Naive B cell (primary cell): ENCODE data around the gene MLLT3. TPM values are rescaled to one million over a fixed set of nuclear protein-coding genes. Genes with fewer than 3 reads are reported as not detected.

Source experiments
- ATAC-seq, 2 donors: fragments of 150-1000 bp; cut with Tn5 transposase; 2 replicates each; pipeline ENCODE4 v1.10.0; 2021; ENCODE audit warnings: low read depth in 2 of 2, mild to moderate bottlenecking in 2 of 2, moderate library complexity in 2 of 2
- DNase-seq: peaks from one replicate; pipeline ENCODE4 v3.0.0; 2022
- H3K27ac Mint-ChIP-seq, 6 donors: one replicate each; pipeline ENCODE4 v1.8.0; 2020 to 2022; ENCODE audit warnings: mild to moderate bottlenecking in 6 of 6, mixed read lengths in 6 of 6, moderate library complexity in 5 of 6, inconsistent platforms in 2 of 6
- H3K27me3 Mint-ChIP-seq, 3 donors: one replicate each; pipeline ENCODE4 v1.8.0; 2021 to 2022; ENCODE audit warnings: mixed read lengths in 3 of 3, mild to moderate bottlenecking in 1 of 3
- H3K36me3 Mint-ChIP-seq, 2 donors: one replicate each; pipeline ENCODE4 v1.8.0; 2020 to 2022; ENCODE audit warnings: mixed read lengths in 2 of 2, inconsistent platforms in 1 of 2, mild to moderate bottlenecking in 1 of 2
- H3K4me1 Mint-ChIP-seq, 3 donors: one replicate each; pipeline ENCODE4 v1.8.0; 2020 to 2022; ENCODE audit warnings: mixed read lengths in 3 of 3, inconsistent platforms in 1 of 3, mild to moderate bottlenecking in 1 of 3, moderate library complexity in 1 of 3
- H3K4me3 Mint-ChIP-seq, 8 donors: one replicate each; pipeline ENCODE4 v1.8.0; 2020 to 2022; ENCODE audit warnings: mild to moderate bottlenecking in 8 of 8, mixed read lengths in 8 of 8, moderate library complexity in 8 of 8, inconsistent platforms in 2 of 8
- H3K9me3 Mint-ChIP-seq, 7 donors: one replicate each; pipeline ENCODE4 v1.8.0; 2020 to 2022; ENCODE audit warnings: mixed read lengths in 7 of 7, mild to moderate bottlenecking in 5 of 7, inconsistent platforms in 2 of 7, moderate library complexity in 1 of 7
- polyA plus RNA-seq, 6 donors: library from polyadenylated mRNA; unstranded; fragments of 300-500 nt; fragmentation: Illumina TruSeq; gene quantifications; one replicate each; pipeline ENCODE4 v1.2.3, GENCODE V29; 2021; ENCODE audit warnings: low read depth in 6 of 6

The MLLT3 gene
- polyA plus RNA-seq, 6 donors from 2014 or later, result 3.2 to 11.6 (median 5.7) TPM

DNA sequence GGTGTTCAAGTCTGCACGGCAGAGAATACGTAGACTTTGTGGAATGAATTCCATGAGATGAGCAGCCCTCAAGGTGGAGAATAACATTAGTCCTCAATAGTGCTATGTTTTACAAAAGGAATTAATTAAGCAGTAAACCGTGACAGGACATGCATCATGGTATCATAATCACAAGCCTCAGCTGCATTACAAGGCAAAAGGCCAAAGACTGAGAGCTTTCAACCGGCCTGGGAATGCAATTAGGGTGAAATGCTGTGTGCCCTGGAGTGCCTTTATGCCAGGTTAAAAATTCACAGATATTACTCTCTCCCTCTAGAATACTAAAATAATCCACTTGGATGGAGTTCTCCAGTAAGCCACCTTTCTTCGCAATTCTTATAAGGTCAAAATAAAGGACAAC is 270.6 kb downstream of the MLLT3 start:
- DNase-seq (no peak), ATAC-seq (no peak)
- H3K4me3 Mint-ChIP-seq, result no peak overlapping the region
- no peaks in the 10 kb centered on the region for H3K4me1 Mint-ChIP-seq
- H3K27ac Mint-ChIP-seq, result no peak overlapping the region
- H3K9me3 Mint-ChIP-seq, result no peaks in the 10 kb centered on the region
- H3K27me3 Mint-ChIP-seq, result no peaks in the 10 kb centered on the region
- H3K36me3 Mint-ChIP-seq, result no peaks in the 10 kb centered on the region

DNA sequence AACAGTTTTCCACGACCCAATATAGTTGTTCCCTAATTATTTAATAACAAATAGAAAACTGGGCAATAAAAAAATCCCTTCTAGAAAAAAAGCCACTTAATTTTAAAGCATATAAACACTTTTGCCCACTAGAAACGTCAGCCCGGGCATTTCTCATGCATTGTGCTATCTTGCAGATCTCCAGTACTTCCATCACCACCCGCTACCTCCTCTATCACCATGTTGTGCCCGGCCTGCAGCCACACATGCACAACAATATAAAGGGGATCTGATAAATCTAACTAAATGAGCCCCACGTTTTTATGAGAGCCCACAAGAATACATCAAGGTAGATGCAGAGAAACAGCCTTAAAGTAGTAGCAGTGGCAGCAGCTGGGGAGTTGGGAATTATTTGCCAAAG is 272.7 kb downstream of the MLLT3 start:
- DNase-seq, result no peak
- no peaks in the 10 kb centered on the region for H3K9me3 Mint-ChIP-seq
- H3K36me3 Mint-ChIP-seq, result peaks cover 0 to 7% of the 10 kb centered on the region in 2 donors
- no peak overlapping the region for H3K27ac Mint-ChIP-seq
- H3K4me3 Mint-ChIP-seq, result no peak overlapping the region
- no peaks in the 10 kb centered on the region for H3K4me1 Mint-ChIP-seq
- ATAC-seq, result no peak
- H3K27me3 Mint-ChIP-seq, result no peaks in the 10 kb centered on the region

DNA sequence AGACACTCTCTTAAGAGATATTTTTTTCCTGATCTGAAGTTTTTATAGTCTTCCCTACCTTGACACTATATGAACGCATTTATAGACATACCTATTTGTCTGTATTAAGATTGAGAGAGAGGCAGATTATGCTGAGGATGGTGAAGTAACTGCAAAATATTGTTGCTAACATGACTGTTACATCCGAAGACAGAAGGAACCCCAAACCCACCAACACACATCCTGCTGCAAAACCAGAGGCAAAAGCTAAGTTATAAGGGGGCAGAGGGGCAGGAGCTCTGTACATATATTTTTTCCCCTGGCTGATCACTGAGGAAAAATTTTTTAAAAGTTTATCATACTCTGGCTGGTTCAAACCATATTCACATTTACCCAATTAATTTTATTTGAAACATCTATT is 279.0 kb downstream of the MLLT3 start:
- H3K4me1 Mint-ChIP-seq, result no peaks in the 10 kb centered on the region
- H3K36me3 Mint-ChIP-seq, result peaks cover 0 to 7% of the 10 kb centered on the region in 2 donors
- no peak for ATAC-seq
- no peak overlapping the region for H3K4me3 Mint-ChIP-seq
- H3K27ac Mint-ChIP-seq, result no peak overlapping the region
- H3K9me3 Mint-ChIP-seq, result peaks cover 0 to 1% (median 0%) of the 10 kb centered on the region in 7 donors
- H3K27me3 Mint-ChIP-seq, result peaks cover 11 to 13% (median 13%) of the 10 kb centered on the region in 3 donors
- DNase-seq, result no peak

DNA sequence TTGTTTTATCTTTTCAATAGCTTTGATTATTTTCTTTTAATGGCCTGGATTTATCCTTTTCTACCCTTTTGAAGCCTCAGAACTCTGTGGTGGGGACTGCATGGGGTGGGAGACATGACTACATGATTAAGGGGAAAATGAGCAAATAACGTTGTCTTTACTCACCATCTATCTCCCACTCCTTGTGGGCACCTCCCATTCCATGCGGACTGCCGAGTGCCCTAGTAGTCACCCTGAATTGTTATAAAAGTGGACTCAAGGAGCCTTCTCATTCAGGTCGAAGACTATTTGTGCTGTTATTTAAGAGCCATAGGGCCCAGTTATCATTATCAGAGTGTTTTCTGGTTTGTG is 281.8 kb downstream of the MLLT3 start:
- H3K27ac Mint-ChIP-seq, result no peak overlapping the region
- no peak for DNase-seq
- H3K9me3 Mint-ChIP-seq, result peaks cover 0 to 5% (median 0%) of the 10 kb centered on the region in 7 donors
- H3K4me3 Mint-ChIP-seq, result no peak overlapping the region
- H3K27me3 Mint-ChIP-seq, result peaks cover 19 to 26% (median 23%) of the 10 kb centered on the region in 3 donors
- no peak for ATAC-seq
- peaks cover 0 to 2% of the 10 kb centered on the region in 2 donors for H3K36me3 Mint-ChIP-seq
- H3K4me1 Mint-ChIP-seq, result no peaks in the 10 kb centered on the region

DNA sequence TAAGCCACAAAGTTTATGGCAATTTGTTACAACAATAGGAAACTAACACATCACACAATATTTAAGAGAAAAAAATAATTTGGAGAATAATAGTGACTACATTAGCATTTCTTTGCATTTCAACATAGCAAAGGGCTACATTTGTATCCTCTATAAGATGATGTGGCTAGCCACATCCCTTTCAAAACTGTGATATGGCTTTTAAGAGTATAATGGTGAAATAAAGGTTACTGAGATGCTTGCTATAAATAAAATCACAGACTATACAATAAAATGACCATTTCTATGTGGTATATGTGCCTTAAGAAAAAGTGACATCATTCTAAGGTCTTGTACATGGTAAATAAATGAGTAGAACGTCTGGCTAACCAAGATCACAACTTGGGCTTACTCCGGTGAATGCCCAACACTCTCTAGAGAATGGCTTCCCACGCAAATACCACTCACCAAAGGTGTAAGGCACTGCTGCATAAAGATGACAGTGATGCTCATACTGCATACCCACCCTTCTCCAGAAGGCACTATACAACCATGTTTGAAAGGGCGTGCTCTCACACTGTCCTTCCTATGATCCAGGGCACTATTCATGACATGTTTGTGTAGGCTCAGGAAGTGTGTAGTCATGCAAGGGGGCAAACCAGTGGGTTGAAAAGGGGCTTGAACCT is 286.5 kb downstream of the MLLT3 start:
- H3K4me1 Mint-ChIP-seq, result no peaks in the 10 kb centered on the region
- no peak for ATAC-seq
- no peak overlapping the region for H3K4me3 Mint-ChIP-seq
- peaks cover 28 to 33% (median 28%) of the 10 kb centered on the region in 3 donors for H3K27me3 Mint-ChIP-seq
- H3K36me3 Mint-ChIP-seq, result no peaks in the 10 kb centered on the region
- peaks cover 0 to 12% (median 3%) of the 10 kb centered on the region in 7 donors for H3K9me3 Mint-ChIP-seq
- DNase-seq, result no peak
- H3K27ac Mint-ChIP-seq, result peak overlapping the region in 1 of 6 donors; percentile 15

DNA sequence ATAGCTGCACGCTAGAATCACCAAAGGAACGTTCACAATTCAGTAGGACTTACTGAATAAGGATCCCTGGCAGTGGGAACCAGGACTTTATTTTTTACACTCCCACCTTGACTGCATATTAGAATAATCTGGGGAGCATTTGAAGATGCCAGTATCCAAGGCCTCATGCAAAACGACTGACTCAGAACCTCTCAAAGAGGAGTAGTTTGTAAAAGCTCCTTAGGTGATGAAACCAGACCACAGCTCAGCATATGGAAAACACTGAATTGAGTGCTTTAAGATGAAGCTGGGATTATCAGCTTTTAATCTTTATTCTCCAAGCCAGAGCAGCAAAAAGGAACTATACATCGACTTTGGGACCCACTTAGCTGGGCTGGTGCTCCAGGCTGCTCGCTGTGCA is 288.3 kb downstream of the MLLT3 start:
- H3K4me3 Mint-ChIP-seq, result no peak overlapping the region
- no peaks in the 10 kb centered on the region for H3K36me3 Mint-ChIP-seq
- peaks cover 0 to 12% (median 3%) of the 10 kb centered on the region in 7 donors for H3K9me3 Mint-ChIP-seq
- ATAC-seq (no peak), DNase-seq (no peak)
- no peaks in the 10 kb centered on the region for H3K4me1 Mint-ChIP-seq
- no peak overlapping the region for H3K27ac Mint-ChIP-seq
- peaks cover 16 to 25% (median 18%) of the 10 kb centered on the region in 3 donors for H3K27me3 Mint-ChIP-seq

DNA sequence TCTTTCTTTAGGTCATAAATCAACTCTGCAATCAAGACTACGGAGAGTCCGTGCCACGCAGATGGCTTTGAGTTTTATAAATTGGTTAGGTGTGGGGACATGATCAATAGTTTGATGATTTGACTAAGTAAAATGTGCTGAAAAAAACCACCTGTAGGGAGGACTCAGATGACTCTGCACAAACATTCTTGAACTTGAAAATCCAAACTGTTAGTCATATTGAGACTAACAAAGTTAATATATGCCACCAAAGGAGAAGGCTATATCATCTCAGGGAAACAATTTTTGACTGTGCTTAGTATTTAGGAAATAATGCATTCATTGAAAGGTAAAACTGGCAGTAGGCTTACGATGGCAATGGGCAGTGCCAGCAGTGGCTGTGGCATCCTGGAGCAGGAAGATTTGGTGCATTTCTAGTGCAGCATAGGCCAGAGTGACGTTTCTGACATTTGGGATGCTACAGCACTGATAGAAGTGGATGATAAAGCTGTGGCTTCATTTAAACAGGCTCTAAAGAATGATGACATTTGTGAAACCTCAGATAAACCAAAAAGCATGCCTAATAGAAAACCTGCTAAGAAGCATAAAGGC is 291.1 kb downstream of the MLLT3 start:
- ATAC-seq, result no peak
- Mint-ChIP-seq H3K4me3 (no peak overlapping the region), H3K9me3 (peaks cover 0 to 8% (median 3%) of the 10 kb centered on the region in 7 donors), H3K27ac (peak overlapping the region in 1 of 6 donors; percentile 27), H3K4me1 (no peaks in the 10 kb centered on the region), H3K27me3 (peaks cover 11 to 16% (median 13%) of the 10 kb centered on the region in 3 donors), H3K36me3 (no peaks in the 10 kb centered on the region)
- no peak for DNase-seq

DNA sequence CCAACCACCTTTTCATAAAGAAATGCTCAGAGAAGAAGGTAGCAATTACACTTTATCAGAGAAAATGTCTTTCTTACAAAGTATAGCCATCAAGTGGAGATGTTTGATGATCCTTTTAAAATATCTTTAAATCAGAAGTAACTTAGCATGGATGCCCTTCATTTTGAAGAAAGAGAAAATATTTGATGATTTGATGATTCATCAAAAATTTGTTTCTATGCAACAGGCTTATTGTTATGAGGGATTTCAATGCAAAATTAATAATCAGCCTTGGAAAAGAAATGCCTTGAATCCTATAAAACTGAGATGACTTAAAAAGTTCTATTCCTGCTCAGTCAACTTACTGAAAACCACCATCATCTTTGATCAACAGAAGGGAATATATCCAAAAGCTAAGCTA is 291.6 kb downstream of the MLLT3 start:
- no peak for ATAC-seq
- H3K4me1 Mint-ChIP-seq, result no peaks in the 10 kb centered on the region
- H3K27ac Mint-ChIP-seq, result no peak overlapping the region
- H3K36me3 Mint-ChIP-seq, result no peaks in the 10 kb centered on the region
- peaks cover 0 to 8% (median 3%) of the 10 kb centered on the region in 7 donors for H3K9me3 Mint-ChIP-seq
- H3K27me3 Mint-ChIP-seq, result peaks cover 11 to 19% (median 13%) of the 10 kb centered on the region in 3 donors
- H3K4me3 Mint-ChIP-seq, result no peak overlapping the region
- DNase-seq, result no peak

DNA sequence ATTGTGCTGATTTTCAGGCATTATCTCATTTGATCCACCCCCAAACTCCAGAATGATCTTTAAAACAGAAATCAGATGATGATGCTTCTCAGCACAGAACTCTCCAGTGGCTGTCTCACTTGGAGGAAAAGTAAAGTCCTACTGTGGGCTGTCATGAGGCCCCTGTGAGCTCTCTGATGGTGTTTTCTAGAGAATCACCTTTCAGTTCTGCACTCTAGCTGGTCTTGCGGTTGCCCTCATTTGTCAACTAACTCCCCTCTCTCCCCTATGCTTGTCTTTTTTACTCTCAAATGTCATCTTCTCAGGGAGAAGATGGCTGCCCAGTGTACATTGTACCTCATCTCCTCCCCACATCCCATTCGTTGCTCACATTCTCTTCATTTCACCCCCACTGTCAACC is 295.8 kb downstream of the MLLT3 start:
- H3K4me1 Mint-ChIP-seq, result no peaks in the 10 kb centered on the region
- DNase-seq (no peak), ATAC-seq (no peak)
- peaks cover 0 to 3% (median 0%) of the 10 kb centered on the region in 7 donors for H3K9me3 Mint-ChIP-seq
- no peaks in the 10 kb centered on the region for H3K36me3 Mint-ChIP-seq
- no peak overlapping the region for H3K4me3 Mint-ChIP-seq
- peak overlapping the region in 1 of 6 donors; percentile 62 for H3K27ac Mint-ChIP-seq
- H3K27me3 Mint-ChIP-seq, result peaks cover 10 to 16% (median 12%) of the 10 kb centered on the region in 3 donors

DNA sequence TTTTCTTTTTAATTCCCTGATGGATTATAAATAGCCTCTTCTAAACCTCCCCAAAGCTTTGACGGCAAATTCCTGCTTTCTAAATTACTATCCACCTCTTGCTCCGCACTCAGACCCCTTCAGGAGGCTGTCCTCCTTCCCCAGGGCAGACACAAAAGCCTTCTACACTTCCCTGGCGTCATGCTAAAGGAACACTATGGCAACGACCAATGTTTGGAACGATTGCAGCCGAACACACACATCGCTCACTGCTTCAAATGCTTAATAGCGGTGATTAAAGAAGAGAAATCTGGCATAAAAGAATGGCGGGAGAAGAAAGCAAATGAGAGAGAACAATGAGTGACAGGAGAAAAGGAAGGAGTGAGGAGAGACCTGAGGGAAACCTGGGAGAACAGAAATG is 297.3 kb downstream of the MLLT3 start:
- Mint-ChIP-seq H3K27me3 (peaks cover 12 to 16% (median 13%) of the 10 kb centered on the region in 3 donors), H3K4me3 (no peak overlapping the region), H3K36me3 (no peaks in the 10 kb centered on the region), H3K27ac (no peak overlapping the region), H3K9me3 (peaks cover 0 to 4% (median 0%) of the 10 kb centered on the region in 7 donors), H3K4me1 (no peaks in the 10 kb centered on the region)
- ATAC-seq (no peak), DNase-seq (no peak)

DNA sequence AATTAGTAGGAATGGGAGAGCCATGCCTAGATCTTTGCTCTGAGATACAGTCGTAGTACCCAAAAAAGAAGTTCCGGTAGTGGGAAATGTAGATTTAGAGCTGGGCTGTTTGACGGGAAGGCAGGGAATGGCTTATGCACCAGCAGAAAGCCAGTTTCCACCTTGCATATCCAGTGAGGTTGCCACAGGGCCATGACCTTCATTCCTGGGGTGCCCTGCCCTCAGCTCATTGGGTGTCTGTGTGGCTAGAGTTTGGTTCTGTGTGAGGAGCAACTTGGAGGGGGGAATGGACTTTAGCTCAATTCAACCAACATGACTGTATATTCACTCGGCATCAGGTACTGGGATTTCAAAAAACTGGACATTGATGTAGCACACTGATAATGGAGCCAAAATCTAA is 300.1 kb downstream of the MLLT3 start:
- Mint-ChIP-seq H3K4me1 (no peaks in the 10 kb centered on the region), H3K27ac (no peak overlapping the region), H3K27me3 (peaks cover 9 to 16% (median 13%) of the 10 kb centered on the region in 3 donors), H3K9me3 (peaks cover 0 to 4% (median 0%) of the 10 kb centered on the region in 7 donors), H3K4me3 (no peak overlapping the region), H3K36me3 (no peaks in the 10 kb centered on the region)
- no peak for ATAC-seq
- no peak for DNase-seq

DNA sequence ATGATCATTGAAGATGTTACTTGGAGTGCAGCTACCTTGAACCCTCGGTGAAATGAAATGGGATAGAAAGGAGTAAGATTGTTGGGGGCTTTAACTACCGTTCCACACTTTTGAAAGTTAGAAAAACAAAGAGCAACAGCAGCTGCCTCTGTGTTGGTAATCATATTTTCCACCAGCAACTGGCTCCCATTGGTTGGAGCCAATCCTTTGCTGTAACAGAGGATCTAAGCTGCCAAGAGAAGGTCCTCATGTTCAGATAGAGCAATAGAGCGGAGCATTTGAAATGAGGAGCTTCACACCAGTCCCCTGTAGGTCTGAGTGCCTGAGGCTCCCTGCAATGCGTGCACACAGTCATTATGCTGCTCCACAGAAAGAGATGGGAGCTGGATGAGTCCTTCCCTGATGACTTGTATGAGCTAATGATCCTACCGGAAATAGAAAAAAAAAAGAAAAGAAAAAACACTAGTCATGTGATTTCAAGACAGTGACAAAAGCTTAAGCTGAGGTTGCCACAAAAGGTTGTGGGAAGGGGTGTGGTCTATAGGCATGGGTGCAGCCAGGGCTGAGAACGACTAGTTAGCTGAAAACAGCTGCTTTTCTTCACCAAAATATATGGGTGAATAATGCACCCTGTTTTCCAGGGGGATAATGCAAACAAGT is 300.7 kb downstream of the MLLT3 start:
- Mint-ChIP-seq H3K9me3 (peaks cover 0 to 4% (median 0%) of the 10 kb centered on the region in 7 donors), H3K36me3 (no peaks in the 10 kb centered on the region), H3K4me1 (no peaks in the 10 kb centered on the region), H3K4me3 (no peak overlapping the region), H3K27me3 (peaks cover 6 to 12% (median 9%) of the 10 kb centered on the region in 3 donors), H3K27ac (no peak overlapping the region)
- DNase-seq (no peak), ATAC-seq (no peak)

DNA sequence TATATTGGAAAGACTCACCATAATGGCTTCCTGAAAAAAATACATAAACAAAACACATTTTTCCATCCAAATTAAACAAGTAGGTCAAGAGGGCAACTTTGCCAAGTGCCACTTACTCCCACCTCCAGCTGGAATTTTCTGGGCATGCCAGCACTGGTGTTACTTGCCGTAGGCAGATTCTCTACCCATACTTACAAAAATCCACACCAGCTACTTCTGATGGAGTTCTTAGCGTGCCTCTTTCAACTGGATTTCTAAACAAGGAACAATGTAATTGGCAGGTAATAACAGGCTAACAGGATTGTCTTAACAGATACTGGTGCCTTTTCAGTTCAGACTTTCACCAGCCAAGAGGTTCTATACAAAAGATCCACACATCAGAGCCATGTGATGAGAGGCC is 301.4 kb downstream of the MLLT3 start:
- Mint-ChIP-seq H3K27ac (no peak overlapping the region), H3K4me1 (no peaks in the 10 kb centered on the region), H3K36me3 (no peaks in the 10 kb centered on the region), H3K4me3 (no peak overlapping the region), H3K27me3 (peaks cover 4 to 10% (median 9%) of the 10 kb centered on the region in 3 donors), H3K9me3 (peaks cover 0 to 4% (median 0%) of the 10 kb centered on the region in 7 donors)
- ATAC-seq (no peak), DNase-seq (no peak)
